KMS-11 (cell line): ENCODE measurements around the gene TMEM121B.

Source experiments
- H2AFZ ChIP-seq: fragments of 200-600 bp; sonication (generic); 2 replicates; pipeline ENCODE4 v1.6.1; 2016; ENCODE audit warnings: antibody characterized with exemption, mixed run types, low read depth
- H3K27ac ChIP-seq: fragments of 200-600 bp; sonication (generic); 2 replicates; pipeline ENCODE4 v1.6.1; 2016; ENCODE audit warnings: mild to moderate bottlenecking, mixed run types
- H3K27me3 ChIP-seq: fragments of 200-600 bp; sonication (generic); 2 replicates; pipeline ENCODE4 v1.6.1; 2017; ENCODE audit warnings: mild to moderate bottlenecking, low read depth, mixed run types, moderate library complexity; ENCODE audit not compliant: insufficient read depth
- H3K36me3 ChIP-seq: fragments of 200-600 bp; sonication (generic); 2 replicates; pipeline ENCODE4 v1.6.1; 2017; ENCODE audit warnings: mild to moderate bottlenecking, mixed run types; ENCODE audit not compliant: insufficient read depth
- H3K4me1 ChIP-seq: fragments of 200-600 bp; sonication (generic); 2 replicates; pipeline ENCODE4 v1.6.1; 2016; ENCODE audit warnings: mild to moderate bottlenecking, low read depth, mixed run types; ENCODE audit not compliant: poor library complexity, severe bottlenecking
- H3K4me2 ChIP-seq: fragments of 200-600 bp; sonication (generic); 2 replicates; pipeline ENCODE4 v1.7.0; 2016; ENCODE audit warnings: mild to moderate bottlenecking, mixed run types
- H3K4me3 ChIP-seq: fragments of 200-600 bp; sonication (generic); IDR thresholded peaks from 2 replicates; pipeline ENCODE4 v1.6.1; 2017; ENCODE audit warnings: low read depth, low read length, mixed read lengths; ENCODE audit not compliant: insufficient read depth
- H3K79me2 ChIP-seq: fragments of 200-600 bp; sonication (generic); 2 replicates; pipeline ENCODE4 v1.6.1; 2016; ENCODE audit warnings: low read depth, mixed run types; ENCODE audit not compliant: insufficient read depth
- H3K9ac ChIP-seq: fragments of 200-600 bp; sonication (generic); 2 replicates; pipeline ENCODE4 v1.6.1; 2016; ENCODE audit warnings: mild to moderate bottlenecking, mixed run types
- H4K20me1 ChIP-seq: fragments of 200-600 bp; sonication (generic); 2 replicates; pipeline ENCODE4 v1.6.1; 2016; ENCODE audit warnings: mild to moderate bottlenecking, mixed run types; ENCODE audit not compliant: insufficient read depth
- CTCF ChIP-seq: fragments of 200-600 bp; sonication (generic); conservative IDR thresholded peaks from 2 replicates; pipeline ENCODE4 v1.6.1; 2017; ENCODE audit warnings: low read depth, mild to moderate bottlenecking, antibody characterized with exemption, low read length, moderate library complexity, mixed read lengths

TMEM121B gene

DNA sequence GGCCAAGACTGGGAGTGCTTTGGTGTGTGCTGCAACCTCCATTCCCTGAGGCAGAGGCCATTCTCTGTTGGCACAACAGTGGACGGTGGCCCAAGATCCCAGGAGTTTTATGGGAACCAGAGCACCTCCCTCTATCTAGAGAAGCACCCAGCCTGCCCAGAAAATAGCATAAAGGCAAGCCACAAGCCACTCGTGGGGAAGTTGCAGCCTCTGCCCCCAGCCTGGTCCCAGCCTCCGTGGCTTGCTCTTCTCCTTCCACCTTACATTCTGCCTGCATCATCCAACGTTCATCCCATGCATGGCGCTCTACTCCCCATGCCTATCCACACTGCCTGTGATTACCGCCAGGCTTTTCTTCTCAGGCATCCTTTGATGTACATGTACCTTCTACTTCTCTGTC lies 20.5 kb downstream of the TMEM121B start:
- Histone ChIP-seq H3K27ac (no peak overlapping the region), H3K36me3 (no peaks in the 10 kb centered on the region), H3K27me3 (no peaks in the 10 kb centered on the region), H3K4me3 (no peak overlapping the region), H3K4me2 (no peak overlapping the region), H4K20me1 (no peaks in the 10 kb centered on the region), H3K79me2 (no peaks in the 10 kb centered on the region), H3K9ac (no peak overlapping the region), H2AFZ (no peak overlapping the region), H3K4me1 (no peaks in the 10 kb centered on the region)
- TF ChIP-seq CTCF, result no peak

GRCh38 chr22:17098379-17098819 lies 22.8 kb downstream of the TMEM121B start:
- H3K36me3 ChIP-seq, result no peaks in the 10 kb centered on the region
- no peak overlapping the region for H3K4me2 ChIP-seq
- no peaks in the 10 kb centered on the region for H3K27me3 ChIP-seq
- no peak for TF ChIP-seq CTCF
- no peaks in the 10 kb centered on the region for H3K4me1 ChIP-seq
- no peaks in the 10 kb centered on the region for H3K79me2 ChIP-seq
- no peak overlapping the region for H3K4me3 ChIP-seq
- H4K20me1 ChIP-seq, result no peaks in the 10 kb centered on the region
- no peak overlapping the region for H3K9ac ChIP-seq
- H3K27ac ChIP-seq, result no peak overlapping the region
- no peak overlapping the region for H2AFZ ChIP-seq

- no peak overlapping the region for H3K4me2 ChIP-seq
- H3K4me3 ChIP-seq, result no peak overlapping the region
- no peak overlapping the region for H3K9ac ChIP-seq
These were observed 23.5 kb downstream of the TMEM121B start for GRCh38 chr22:17097701-17098100.

GRCh38 chr22:17097062-17097461 lies 24.1 kb downstream of the TMEM121B start:
- H3K4me1 ChIP-seq, result no peaks in the 10 kb centered on the region
- H3K4me2 ChIP-seq, result no peak overlapping the region
- no peaks in the 10 kb centered on the region for H3K36me3 ChIP-seq
- no peaks in the 10 kb centered on the region for H3K27me3 ChIP-seq
- no peaks in the 10 kb centered on the region for H4K20me1 ChIP-seq
- TF ChIP-seq CTCF, result no peak
- H3K27ac ChIP-seq, result no peak overlapping the region
- H3K9ac ChIP-seq, result no peak overlapping the region
- H3K79me2 ChIP-seq, result no peaks in the 10 kb centered on the region
- H3K4me3 ChIP-seq, result no peak overlapping the region
- H2AFZ ChIP-seq, result no peak overlapping the region

More at GRCh38 chr22:17097701-17098100, 23.5 kb downstream of the TMEM121B start:
- Histone ChIP-seq H3K27ac (no peak overlapping the region), H2AFZ (no peak overlapping the region), H3K4me1 (no peaks in the 10 kb centered on the region), H3K79me2 (no peaks in the 10 kb centered on the region), H3K27me3 (no peaks in the 10 kb centered on the region), H3K36me3 (no peaks in the 10 kb centered on the region), H4K20me1 (no peaks in the 10 kb centered on the region)
- no peak for TF ChIP-seq CTCF

DNA sequence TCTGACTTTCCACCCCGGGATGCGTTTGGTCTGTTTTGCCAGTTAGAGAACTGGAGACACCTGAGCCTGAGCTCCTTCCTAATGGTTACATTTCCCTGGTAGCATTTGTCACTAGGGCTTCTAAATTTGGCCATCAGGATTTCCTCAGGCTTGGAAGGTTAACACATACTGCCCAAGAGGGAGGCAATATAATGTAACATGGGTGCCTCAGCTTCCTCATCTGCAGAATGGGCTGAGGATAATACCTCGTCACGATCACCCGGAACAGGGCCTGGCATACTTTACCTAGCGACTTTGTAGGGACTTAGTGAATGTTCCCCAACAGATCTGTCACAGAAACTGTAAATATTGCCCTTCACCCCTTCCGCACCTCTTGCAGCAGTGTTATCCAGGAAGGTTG lies 25.1 kb downstream of the TMEM121B start:
- H3K4me2 ChIP-seq, result no peak overlapping the region
- no peak overlapping the region for H3K9ac ChIP-seq
- no peaks in the 10 kb centered on the region for H3K4me1 ChIP-seq
- TF ChIP-seq CTCF, result no peak
- H2AFZ ChIP-seq, result no peak overlapping the region
- no peaks in the 10 kb centered on the region for H3K79me2 ChIP-seq
- no peaks in the 10 kb centered on the region for H3K36me3 ChIP-seq
- no peak overlapping the region for H3K4me3 ChIP-seq
- H3K27me3 ChIP-seq, result no peaks in the 10 kb centered on the region
- H3K27ac ChIP-seq, result no peak overlapping the region
- H4K20me1 ChIP-seq, result no peaks in the 10 kb centered on the region
